Hepatocyte (in vitro differentiated cells): ENCODE results near the gene ST14. TPM values are rescaled to one million over a fixed set of nuclear protein-coding genes. Genes with fewer than 3 reads are reported as not detected.
"Not testable (repeated sequence)": the region's sequence is repeated elsewhere in the genome, so short reads cannot be mapped to it uniquely, and the experiment has no call there.

Experiments used
- DNase-seq: peaks from one replicate; pipeline ENCODE4 v3.0.0-alpha.2; 2016; ENCODE audit warnings: low spot score
- H2AFZ ChIP-seq: fragments of 200-600 bp; sonication (generic); 2 replicates; pipeline ENCODE4 v1.6.0; 2016; ENCODE audit warnings: antibody characterized with exemption, mild to moderate bottlenecking
- H3K27ac ChIP-seq: fragments of 200-600 bp; sonication (generic); 2 replicates; pipeline ENCODE4 v1.5.1; 2016; ENCODE audit warnings: mild to moderate bottlenecking
- H3K27me3 ChIP-seq: fragments of 200-600 bp; sonication (generic); 2 replicates; pipeline ENCODE4 v1.6.1; 2016
- H3K36me3 ChIP-seq: fragments of 200-600 bp; sonication (generic); replicated peaks from 2 replicates; pipeline ENCODE4 v1.5.1; 2016; ENCODE audit warnings: low read depth; ENCODE audit not compliant: insufficient read depth
- H3K4me1 ChIP-seq: fragments of 200-600 bp; sonication (generic); 2 replicates; pipeline ENCODE4 v1.5.1; 2016; ENCODE audit warnings: mild to moderate bottlenecking, moderate library complexity; ENCODE audit not compliant: insufficient read depth
- H3K4me2 ChIP-seq: fragments of 200-600 bp; sonication (generic); 2 replicates; pipeline ENCODE4 v1.6.0; 2016
- H3K4me3 ChIP-seq: fragments of 200-600 bp; sonication (generic); 2 replicates; pipeline ENCODE4 v1.5.1; 2016; ENCODE audit warnings: mild to moderate bottlenecking
- H3K79me2 ChIP-seq: fragments of 200-600 bp; sonication (generic); 2 replicates; pipeline ENCODE4 v1.6.0; 2017; ENCODE audit warnings: mild to moderate bottlenecking
- H3K9me2 ChIP-seq: fragments of 200-600 bp; sonication (generic); replicated peaks from 2 replicates; pipeline ENCODE4 v1.6.0; 2017; ENCODE audit warnings: mild to moderate bottlenecking; ENCODE audit not compliant: insufficient read depth
- H3K9me3 ChIP-seq: fragments of 200-600 bp; sonication (generic); 2 replicates; pipeline ENCODE4 v1.5.1; 2016; ENCODE audit warnings: low read depth, mild to moderate bottlenecking
- H4K20me1 ChIP-seq: fragments of 200-600 bp; sonication (generic); 2 replicates; pipeline ENCODE4 v1.6.0; 2016; ENCODE audit warnings: mild to moderate bottlenecking; ENCODE audit not compliant: insufficient read depth, poor library complexity, severe bottlenecking
- CTCF ChIP-seq: fragments of 200-600 bp; sonication (generic); IDR thresholded peaks from 2 replicates; pipeline ENCODE4 v1.5.1; 2016; ENCODE audit warnings: antibody characterized with exemption, mild to moderate bottlenecking; ENCODE audit not compliant: poor library complexity
- EZH2 ChIP-seq: fragments of 200-600 bp; sonication (generic); IDR thresholded peaks from 2 replicates; pipeline ENCODE4 v1.6.1; 2016; ENCODE audit warnings: antibody characterized with exemption, mild to moderate bottlenecking, borderline replicate concordance
- EZH2phosphoT487 ChIP-seq: fragments of 200-600 bp; sonication (generic); IDR thresholded peaks from one replicate; pipeline ENCODE4 v1.6.1; 2018; ENCODE audit warnings: antibody characterized with exemption, mild to moderate bottlenecking, low read depth, moderate library complexity; ENCODE audit not compliant: unreplicated experiment, severe bottlenecking
- WGBS: methylation state at CpG from one replicate; pipeline ENCODE4 v1.1.6; 2016; ENCODE audit warnings: low lambda C conversion rate; ENCODE audit errors: missing lambda C conversion rate; 5-methylcytosine and 5-hydroxymethylcytosine counted together
- polyA plus RNA-seq: library from polyadenylated mRNA; unstranded; fragments of >200 nt; fragmentation: Nextera tagmentation; extraction: Ambion mirVana; gene quantifications from 2 replicates; pipeline ENCODE4 v1.2.1, GENCODE V29; 2016
- total RNA-seq: library from RNA; depleted of rRNA; stranded (reverse); fragments of >200 nt; gene quantifications from 2 replicates; pipeline ENCODE4 v1.2.3, GENCODE V29; 2014

ST14 gene
- total and polyA plus RNA-seq, 2 experiments from 2014 or later = 85.2 to 93.3 TPM

GRCh38 chr11:130246738-130247137 lies 87.2 kb downstream of the ST14 start:
- WGBS = 94% methylated on average over 3 of the region's 3 CpGs
- H3K79me2 ChIP-seq = peaks cover 34% of the 10 kb centered on the region
- no peaks in the 10 kb centered on the region for H3K36me3 ChIP-seq
- H2AFZ ChIP-seq = no peak overlapping the region
- no peaks in the 10 kb centered on the region for H3K9me2 ChIP-seq
- H3K9me3 ChIP-seq = peaks cover 1% of the 10 kb centered on the region
- H3K27ac ChIP-seq = no peak overlapping the region
- no peak overlapping the region for H3K4me3 ChIP-seq
- no peaks in the 10 kb centered on the region for H3K4me1 ChIP-seq
- H3K4me2 ChIP-seq = no peak overlapping the region
- peaks cover 14% of the 10 kb centered on the region for H4K20me1 ChIP-seq
- TF ChIP-seq EZH2 (no peak), CTCF (no peak), EZH2phosphoT487 (no peak)
- H3K27me3 ChIP-seq = no peaks in the 10 kb centered on the region
- no peak for DNase-seq

DNA sequence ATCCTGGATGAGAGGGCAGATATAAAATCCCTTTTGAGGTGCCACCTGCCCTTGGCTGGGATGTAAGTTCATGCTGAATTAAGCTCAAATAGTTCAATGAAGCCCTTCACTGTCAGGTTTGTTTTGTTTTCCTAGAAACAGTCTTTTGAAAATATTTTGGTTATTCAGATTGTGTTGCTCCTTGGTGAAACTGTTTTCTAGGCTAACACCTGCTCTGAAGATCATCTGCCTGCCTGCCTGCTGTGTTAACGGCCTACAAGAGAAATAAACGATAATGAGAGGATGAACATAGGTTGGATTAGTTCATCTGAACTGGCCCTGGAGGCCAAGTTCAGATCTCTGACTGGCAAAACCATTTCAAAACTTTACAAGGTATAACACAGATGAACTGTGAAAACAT lies 87.7 kb downstream of the ST14 start:
- Histone ChIP-seq H3K4me3 (no peak overlapping the region), H3K9me2 (no peaks in the 10 kb centered on the region), H3K27ac (no peak overlapping the region), H4K20me1 (peaks cover 14% of the 10 kb centered on the region), H2AFZ (no peak overlapping the region), H3K27me3 (no peaks in the 10 kb centered on the region), H3K4me2 (no peak overlapping the region), H3K79me2 (peaks cover 39% of the 10 kb centered on the region), H3K36me3 (no peaks in the 10 kb centered on the region), H3K9me3 (peaks cover 7% of the 10 kb centered on the region), H3K4me1 (no peaks in the 10 kb centered on the region)
- DNase-seq = no peak
- TF ChIP-seq CTCF (no peak), EZH2phosphoT487 (no peak), EZH2 (no peak)
- 91% methylated on average over 2 of the region's 2 CpGs for WGBS

- H3K4me2 ChIP-seq = no peak overlapping the region
- DNase-seq = no peak
- H3K9me2 ChIP-seq = no peaks in the 10 kb centered on the region
- no peak overlapping the region for H2AFZ ChIP-seq
- no peak overlapping the region for H3K27ac ChIP-seq
- peaks cover 8% of the 10 kb centered on the region for H3K9me3 ChIP-seq
- peaks cover 14% of the 10 kb centered on the region for H4K20me1 ChIP-seq
- no peaks in the 10 kb centered on the region for H3K27me3 ChIP-seq
- H3K4me3 ChIP-seq = no peak overlapping the region
- peaks cover 52% of the 10 kb centered on the region for H3K79me2 ChIP-seq
- H3K4me1 ChIP-seq = no peaks in the 10 kb centered on the region
- TF ChIP-seq EZH2 (no peak), CTCF (no peak), EZH2phosphoT487 (no peak)
- no peaks in the 10 kb centered on the region for H3K36me3 ChIP-seq
- WGBS = over 99% methylated on average over 5 of the region's 5 CpGs
Observed at GRCh38 chr11:130249371-130249770, 89.8 kb downstream of the ST14 start.

DNA sequence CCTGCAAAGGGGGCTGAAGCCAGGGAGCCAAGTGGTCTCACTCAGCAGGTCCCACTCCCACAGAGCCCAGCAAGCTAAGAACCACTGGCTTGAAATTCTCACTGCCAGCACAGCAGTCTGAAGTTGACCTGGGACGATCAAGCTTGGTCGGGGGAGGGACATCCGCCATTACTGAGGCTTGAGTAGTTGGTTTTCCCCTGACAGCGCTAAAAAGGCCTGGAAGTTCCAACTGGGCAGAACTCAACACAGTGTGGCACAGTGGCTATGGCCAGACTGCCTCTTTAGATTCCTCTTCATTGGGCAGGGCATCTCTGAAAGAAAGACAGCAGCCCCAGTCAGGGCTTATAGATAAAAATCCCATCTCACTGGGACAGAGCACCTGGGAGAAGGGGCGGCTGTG lies 90.3 kb downstream of the ST14 start:
- not testable (repeated sequence) for H3K4me2 ChIP-seq, H3K9me2 ChIP-seq, H3K4me3 ChIP-seq, H2AFZ ChIP-seq, H3K27me3 ChIP-seq, H3K27ac ChIP-seq, DNase-seq, H3K9me3 ChIP-seq, H3K36me3 ChIP-seq, H3K4me1 ChIP-seq
- H4K20me1 ChIP-seq = peaks cover 14% of the 10 kb centered on the region
- H3K79me2 ChIP-seq = peaks cover 52% of the 10 kb centered on the region
- 85% methylated on average over 5 of the region's 5 CpGs for WGBS

DNA sequence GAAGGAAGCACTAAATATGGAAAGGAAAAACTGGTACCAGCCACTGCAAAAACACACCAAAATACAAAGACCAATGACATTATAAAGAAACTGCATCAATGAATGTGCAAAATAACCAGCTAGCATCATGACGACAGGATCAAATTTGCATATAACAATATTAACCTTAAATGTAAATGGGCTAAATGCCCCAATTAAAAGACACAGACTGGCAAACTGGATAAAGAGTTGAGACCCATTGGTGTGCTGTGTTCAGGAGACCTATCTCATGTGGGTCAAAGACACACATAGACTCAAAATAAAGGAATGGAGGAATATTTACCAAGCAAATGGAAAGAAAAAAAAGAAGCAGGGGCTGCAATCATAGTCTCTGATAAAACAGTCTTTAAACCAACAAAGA lies 92.2 kb downstream of the ST14 start:
- H3K4me1 ChIP-seq, DNase-seq, H3K36me3 ChIP-seq, H3K9me3 ChIP-seq, H3K4me2 ChIP-seq, H3K4me3 ChIP-seq, H2AFZ ChIP-seq, H3K27ac ChIP-seq, H3K9me2 ChIP-seq, H3K27me3 ChIP-seq: not testable (repeated sequence)
- H4K20me1 ChIP-seq = peaks cover 14% of the 10 kb centered on the region
- 91% methylated on average over 1 of the region's 1 CpG for WGBS
- H3K79me2 ChIP-seq = peaks cover 65% of the 10 kb centered on the region
